Measurements from ENCODE around the gene MLH3. TPM values are rescaled to one million over a fixed set of nuclear protein-coding genes. Genes with fewer than 3 reads are reported as not detected.

MLH3 gene
- total RNA-seq, 3 donors from 2014 or later: 31.8 to 53.1 (median 42.9) TPM

DNA sequence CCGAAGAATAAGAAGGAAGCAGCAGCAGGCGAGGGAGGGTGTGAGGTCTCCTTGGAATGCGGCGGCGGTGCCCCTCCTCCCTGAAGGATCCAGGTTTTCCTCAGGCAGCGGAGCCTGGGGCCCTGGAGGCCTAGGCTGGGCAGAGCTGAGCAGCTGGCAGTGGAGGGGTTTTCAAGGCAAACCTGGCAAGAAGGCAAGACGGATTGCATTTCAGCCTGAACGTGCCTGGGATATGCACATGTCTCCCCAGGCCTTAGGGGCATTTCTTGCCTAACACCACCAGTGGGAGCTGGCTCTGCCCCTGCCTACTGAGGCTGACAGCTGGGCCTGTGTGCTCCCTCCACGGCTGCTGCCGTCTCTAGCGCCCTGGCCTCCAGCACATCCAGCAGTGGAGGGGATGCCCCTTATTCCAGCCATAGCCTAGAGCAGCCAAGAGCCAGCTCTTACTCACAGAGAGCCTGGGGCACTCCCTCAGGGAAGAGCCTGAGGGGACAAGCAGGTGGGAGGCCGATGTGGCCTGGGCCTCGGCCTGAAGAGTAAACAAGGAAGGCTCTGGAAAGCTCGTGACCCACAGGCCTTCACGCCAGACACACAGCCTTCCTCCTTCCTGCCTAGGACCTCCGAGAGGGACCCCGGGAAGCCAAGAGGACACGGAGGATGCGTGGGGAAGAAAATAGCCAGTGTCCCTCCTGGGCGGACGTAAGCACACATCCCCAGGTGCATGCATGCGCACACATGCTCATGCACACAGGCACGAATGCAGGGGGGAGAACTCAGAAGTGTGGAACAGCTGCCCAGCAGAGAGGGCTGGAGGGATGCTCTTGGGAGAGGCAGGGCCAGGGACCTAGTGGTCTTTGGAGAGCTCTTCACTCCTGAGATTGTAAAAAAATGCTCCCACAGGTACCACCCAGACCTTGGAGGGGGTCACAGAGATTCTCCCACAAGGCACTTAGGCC, 71.5 kb downstream of the MLH3 start:
- H3K4me1 ChIP-seq: peaks cover 2 to 10% of the 10 kb centered on the region in 2 donors
- TF ChIP-seq POLR2A (IDR thresholded peaks at IDR 0.05) (no peak), POLR2AphosphoS5 (IDR thresholded peaks at IDR 0.05) (no peak)
- TF ChIP-seq, protein P1, sequence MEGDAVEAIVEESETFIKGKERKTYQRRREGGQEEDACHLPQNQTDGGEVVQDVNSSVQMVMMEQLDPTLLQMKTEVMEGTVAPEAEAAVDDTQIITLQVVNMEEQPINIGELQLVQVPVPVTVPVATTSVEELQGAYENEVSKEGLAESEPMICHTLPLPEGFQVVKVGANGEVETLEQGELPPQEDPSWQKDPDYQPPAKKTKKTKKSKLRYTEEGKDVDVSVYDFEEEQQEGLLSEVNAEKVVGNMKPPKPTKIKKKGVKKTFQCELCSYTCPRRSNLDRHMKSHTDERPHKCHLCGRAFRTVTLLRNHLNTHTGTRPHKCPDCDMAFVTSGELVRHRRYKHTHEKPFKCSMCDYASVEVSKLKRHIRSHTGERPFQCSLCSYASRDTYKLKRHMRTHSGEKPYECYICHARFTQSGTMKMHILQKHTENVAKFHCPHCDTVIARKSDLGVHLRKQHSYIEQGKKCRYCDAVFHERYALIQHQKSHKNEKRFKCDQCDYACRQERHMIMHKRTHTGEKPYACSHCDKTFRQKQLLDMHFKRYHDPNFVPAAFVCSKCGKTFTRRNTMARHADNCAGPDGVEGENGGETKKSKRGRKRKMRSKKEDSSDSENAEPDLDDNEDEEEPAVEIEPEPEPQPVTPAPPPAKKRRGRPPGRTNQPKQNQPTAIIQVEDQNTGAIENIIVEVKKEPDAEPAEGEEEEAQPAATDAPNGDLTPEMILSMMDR (IDR thresholded peaks at IDR 0.05): no peak
- DNase-seq (ENCODE audit: low spot score in 2 of 2): no peak

DNA sequence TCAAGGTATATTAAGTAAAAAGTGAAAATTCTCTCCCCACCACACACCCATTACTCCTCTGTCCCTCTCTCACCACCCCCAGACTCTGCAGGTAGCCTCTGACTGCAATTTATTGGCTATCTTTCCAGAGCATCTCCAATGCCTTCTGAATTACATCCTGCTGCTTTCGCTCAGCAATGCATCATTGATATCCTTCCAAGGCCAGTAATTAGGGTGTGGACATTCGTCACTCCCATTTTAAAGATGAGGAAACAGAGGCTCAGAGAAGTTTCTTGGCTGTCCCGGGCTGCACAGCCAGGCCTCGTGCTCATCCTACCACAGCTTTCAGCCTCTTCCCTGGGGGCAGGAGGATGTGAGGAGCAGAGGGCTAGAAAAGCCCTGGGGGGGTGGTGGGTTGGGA, 72.2 kb downstream of the MLH3 start:
- intact Hi-C loops (cut with DNase I; ENCODE audit: low total_unique reads): no loop called here
- DNase-seq (ENCODE audit: low spot score in 2 of 2): no peak
- Histone ChIP-seq H3K9me3 (no peaks in the 10 kb centered on the region), H3K27me3 (no peaks in the 10 kb centered on the region), H3K4me1 (peaks cover 2 to 10% of the 10 kb centered on the region in 2 donors), H3K4me3 (no peak overlapping the region), H3K27ac (peak overlapping the region; percentile 42 to 45), H3K36me3 (no peaks in the 10 kb centered on the region)
- TF ChIP-seq, protein P1 (IDR thresholded peaks at IDR 0.05): no peak

More for the DNA sequence above, 71.5 kb downstream of the MLH3 start:
- no peak overlapping the region for H3K4me3 ChIP-seq
- no peaks in the 10 kb centered on the region for H3K9me3 ChIP-seq
- intact Hi-C loops (cut with DNase I; ENCODE audit: low total_unique reads): no loop called here
- H3K27me3 ChIP-seq: no peaks in the 10 kb centered on the region
- peak overlapping the region; percentile 42 to 45 for H3K27ac ChIP-seq
- H3K36me3 ChIP-seq: no peaks in the 10 kb centered on the region

- DNase-seq (ENCODE audit: low spot score in 2 of 2): no peak
- H3K4me1 ChIP-seq: peaks cover 2 to 10% of the 10 kb centered on the region in 2 donors
- H3K36me3 ChIP-seq: no peaks in the 10 kb centered on the region
- no peaks in the 10 kb centered on the region for H3K9me3 ChIP-seq
- H3K27ac ChIP-seq: peak overlapping the region in 1 of 2 donors; percentile 48
- H3K27me3 ChIP-seq: no peaks in the 10 kb centered on the region
- intact Hi-C loops (cut with DNase I; ENCODE audit: low total_unique reads): no loop called here
- H3K4me3 ChIP-seq: no peak overlapping the region
- TF ChIP-seq POLR2AphosphoS5 (IDR thresholded peaks at IDR 0.05) (no peak), POLR2A (IDR thresholded peaks at IDR 0.05) (no peak)
- TF ChIP-seq, protein P1 (IDR thresholded peaks at IDR 0.05): no peak
Observed at GRCh38 chr14:74978416-74978947, 72.8 kb downstream of the MLH3 start.

DNA sequence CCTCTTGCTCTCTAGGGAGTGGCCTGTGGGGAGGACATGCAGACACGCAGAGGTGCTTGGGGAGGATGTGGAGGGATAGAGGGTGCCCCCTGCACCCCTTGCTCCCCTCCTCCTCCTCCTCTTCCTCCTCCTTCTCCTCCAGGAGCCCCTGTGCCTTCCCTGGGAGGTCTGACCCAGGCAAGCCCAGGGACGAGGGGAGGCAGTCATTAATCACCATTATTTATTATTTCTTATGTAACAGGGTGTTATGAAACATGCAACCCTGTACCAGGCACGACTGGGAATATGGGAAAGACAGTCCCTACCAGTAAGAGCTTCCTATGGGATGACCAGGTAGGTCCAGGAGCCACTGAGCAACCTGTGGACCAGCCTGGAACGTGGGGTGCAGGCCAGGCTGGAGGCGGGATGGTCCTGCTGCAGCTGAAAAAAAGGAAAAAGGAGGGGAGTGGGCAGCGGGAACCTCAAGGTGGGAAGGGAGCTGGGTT, 73.3 kb downstream of the MLH3 start:
- no peaks in the 10 kb centered on the region for H3K27me3 ChIP-seq
- H3K27ac ChIP-seq: peak overlapping the region in 1 of 2 donors; percentile 48
- peaks cover 2 to 10% of the 10 kb centered on the region in 2 donors for H3K4me1 ChIP-seq
- H3K36me3 ChIP-seq: no peaks in the 10 kb centered on the region
- no peak for DNase-seq (ENCODE audit: low spot score in 2 of 2)
- TF ChIP-seq, protein P1 (IDR thresholded peaks at IDR 0.05): no peak
- no peak for TF ChIP-seq POLR2AphosphoS5 (IDR thresholded peaks at IDR 0.05)
- no peak overlapping the region for H3K4me3 ChIP-seq
- intact Hi-C loops (cut with DNase I; ENCODE audit: low total_unique reads): no loop called here
- no peaks in the 10 kb centered on the region for H3K9me3 ChIP-seq
